GM21717 (cell line): ENCODE results near the gene ANKRD6.

ENCODE experiments used
- ATAC-seq: cut with Tn5 transposase; IDR thresholded peaks from one replicate; pipeline ENCODE4 v1.9.1; 2021; ENCODE audit warnings: mild to moderate bottlenecking, moderate library complexity; ENCODE audit not compliant: unreplicated experiment

The ANKRD6 gene

GRCh38 chr6:89506716-89507617 is 74.0 kb downstream of the ANKRD6 start:
- no peak for ATAC-seq

- ATAC-seq: no peak
Observed at GRCh38 chr6:89508755-89509563, 76.0 kb downstream of the ANKRD6 start.

GRCh38 chr6:89509777-89510281 is 76.9 kb downstream of the ANKRD6 start:
- ATAC-seq: no peak

GRCh38 chr6:89510393-89510792 is 77.4 kb downstream of the ANKRD6 start:
- ATAC-seq: no peak

- ATAC-seq: no peak
Observed at GRCh38 chr6:89518352-89519055, 85.6 kb downstream of the ANKRD6 start.

GRCh38 chr6:89520736-89521135 is 87.8 kb downstream of the ANKRD6 start:
- ATAC-seq: no peak

GRCh38 chr6:89522778-89523177 is 89.8 kb downstream of the ANKRD6 start:
- no peak for ATAC-seq

GRCh38 chr6:89525786-89526562 is 93.0 kb downstream of the ANKRD6 start:
- ATAC-seq: no peak

GRCh38 chr6:89526563-89526869 is 93.6 kb downstream of the ANKRD6 start:
- ATAC-seq: no peak

GRCh38 chr6:89527634-89528033 is 94.7 kb downstream of the ANKRD6 start:
- no peak for ATAC-seq

GRCh38 chr6:89528866-89529265 is 95.9 kb downstream of the ANKRD6 start:
- no peak for ATAC-seq

- no peak for ATAC-seq
Observed at GRCh38 chr6:89530982-89531381, 98.0 kb downstream of the ANKRD6 start.

GRCh38 chr6:89536231-89536630 is 103.3 kb downstream of the ANKRD6 start:
- ATAC-seq: no peak

- ATAC-seq: no peak
Observed at GRCh38 chr6:89539779-89540178, 106.8 kb downstream of the ANKRD6 start.

- no peak for ATAC-seq
Observed at GRCh38 chr6:89542081-89542857, 109.3 kb downstream of the ANKRD6 start.

GRCh38 chr6:89542866-89543265 is 109.9 kb downstream of the ANKRD6 start:
- no peak for ATAC-seq

- ATAC-seq: no peak
Observed at GRCh38 chr6:89547281-89547680, 114.3 kb downstream of the ANKRD6 start.

GRCh38 chr6:89553431-89553830 is 120.5 kb downstream of the ANKRD6 start:
- ATAC-seq: no peak

GRCh38 chr6:89554106-89554505 is 121.2 kb downstream of the ANKRD6 start:
- ATAC-seq: no peak

- no peak for ATAC-seq
Observed at GRCh38 chr6:89555031-89555430, 122.1 kb downstream of the ANKRD6 start.
